Astrocyte (in vitro differentiated cells and primary cell): ENCODE results near the gene EBF4.

ENCODE experiments used
- EZH2 ChIP-seq: IDR thresholded peaks from 2 replicates; pipeline ENCODE4 v1.6.1; 2012; ENCODE audit warnings: mild to moderate bottlenecking, low read length, inconsistent platforms; ENCODE audit not compliant: insufficient read depth
- TF ChIP-seq, protein P1 (sequence below): IDR thresholded peaks from 2 replicates; pipeline ENCODE4 v1.5.1; 2011; ENCODE audit warnings: low read depth, mild to moderate bottlenecking, inconsistent platforms, low read length, moderate library complexity; ENCODE audit not compliant: insufficient read depth

DNA sequence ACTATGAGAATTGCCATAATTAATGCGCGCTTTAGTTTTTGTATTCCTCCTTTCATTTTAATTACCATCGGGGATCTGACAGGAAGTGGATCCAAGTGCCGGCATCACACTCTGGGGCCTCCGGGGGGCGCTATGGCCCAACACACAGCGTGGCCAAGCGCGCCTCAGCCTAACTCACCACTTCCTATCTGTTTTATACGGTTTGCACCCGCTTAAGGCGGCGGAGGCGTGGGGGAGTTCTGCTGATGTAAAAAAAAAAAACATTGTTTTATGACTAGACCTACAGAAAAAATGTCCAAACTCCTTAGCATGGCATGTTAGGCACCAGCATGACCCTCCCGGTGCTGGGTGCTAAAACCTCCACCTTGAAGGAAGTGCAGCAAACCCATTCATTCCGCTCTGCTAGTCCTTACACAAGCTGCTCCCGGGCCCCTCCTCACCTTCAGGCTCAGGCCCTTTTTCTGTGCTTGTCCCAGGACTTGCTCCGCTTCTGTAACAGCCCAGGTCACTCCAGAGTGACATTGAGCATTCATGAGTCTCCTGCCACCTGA, 4.5 kb upstream of the EBF4 start:
- TF ChIP-seq EZH2 = no peak
- TF ChIP-seq, protein P1, sequence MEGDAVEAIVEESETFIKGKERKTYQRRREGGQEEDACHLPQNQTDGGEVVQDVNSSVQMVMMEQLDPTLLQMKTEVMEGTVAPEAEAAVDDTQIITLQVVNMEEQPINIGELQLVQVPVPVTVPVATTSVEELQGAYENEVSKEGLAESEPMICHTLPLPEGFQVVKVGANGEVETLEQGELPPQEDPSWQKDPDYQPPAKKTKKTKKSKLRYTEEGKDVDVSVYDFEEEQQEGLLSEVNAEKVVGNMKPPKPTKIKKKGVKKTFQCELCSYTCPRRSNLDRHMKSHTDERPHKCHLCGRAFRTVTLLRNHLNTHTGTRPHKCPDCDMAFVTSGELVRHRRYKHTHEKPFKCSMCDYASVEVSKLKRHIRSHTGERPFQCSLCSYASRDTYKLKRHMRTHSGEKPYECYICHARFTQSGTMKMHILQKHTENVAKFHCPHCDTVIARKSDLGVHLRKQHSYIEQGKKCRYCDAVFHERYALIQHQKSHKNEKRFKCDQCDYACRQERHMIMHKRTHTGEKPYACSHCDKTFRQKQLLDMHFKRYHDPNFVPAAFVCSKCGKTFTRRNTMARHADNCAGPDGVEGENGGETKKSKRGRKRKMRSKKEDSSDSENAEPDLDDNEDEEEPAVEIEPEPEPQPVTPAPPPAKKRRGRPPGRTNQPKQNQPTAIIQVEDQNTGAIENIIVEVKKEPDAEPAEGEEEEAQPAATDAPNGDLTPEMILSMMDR = peak; percentile 49
